ENCODE results near the gene SPIN4.

Gene SPIN4

DNA sequence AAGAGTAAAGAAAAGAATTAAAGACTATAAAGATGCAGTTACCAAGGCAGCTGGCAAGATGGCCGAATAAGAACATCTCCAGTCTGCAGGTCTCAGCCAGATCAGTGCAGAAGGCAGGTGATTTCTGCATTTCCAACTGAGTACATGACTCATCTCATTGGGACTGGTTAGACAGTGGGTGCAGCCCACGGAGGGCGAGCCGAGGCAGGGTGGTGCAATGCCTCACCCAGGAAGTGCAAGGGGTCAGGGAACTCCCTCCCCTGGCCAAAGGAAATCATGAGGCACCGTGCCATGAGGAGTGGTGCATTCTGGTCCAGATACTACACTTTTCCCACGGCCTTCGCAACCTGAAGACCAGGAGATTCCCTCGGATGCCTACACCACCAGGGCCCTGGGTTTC lies 20.5 kb downstream of the SPIN4 start:
- Histone ChIP-seq H3K27me3 (ENCODE audit: control insufficient read depth, low read length) (no peaks in the 10 kb centered on the region), H3K79me2 (ENCODE audit: control insufficient read depth, low read length) (no peaks in the 10 kb centered on the region), H3K9me2 (replicated peaks; ENCODE audit: control insufficient read depth, low read length) (no peaks in the 10 kb centered on the region), H4K20me1 (ENCODE audit: control insufficient read depth, insufficient read depth, low read depth, low read length) (no peaks in the 10 kb centered on the region), H3F3A (ENCODE audit: control insufficient read depth, insufficient read depth) (no peaks in the 10 kb centered on the region), H3K27ac (ENCODE audit: low read depth, low read length) (no peak overlapping the region), H3K4me3 (ENCODE audit: low read length) (no peak overlapping the region), H3K4me1 (ENCODE audit: control insufficient read depth, low read length) (no peaks in the 10 kb centered on the region), H3K9me3 (ENCODE audit: control insufficient read depth, insufficient read depth, low read length) (no peaks in the 10 kb centered on the region), H3K4me2 (ENCODE audit: low read length) (no peak overlapping the region), H3K36me3 (ENCODE audit: control insufficient read depth, low read length) (no peaks in the 10 kb centered on the region)
- TF ChIP-seq EZH2phosphoT487 (IDR thresholded peaks at IDR 0.05; ENCODE audit: borderline replicate concordance, low read length): no peak
- TF ChIP-seq, protein P1, sequence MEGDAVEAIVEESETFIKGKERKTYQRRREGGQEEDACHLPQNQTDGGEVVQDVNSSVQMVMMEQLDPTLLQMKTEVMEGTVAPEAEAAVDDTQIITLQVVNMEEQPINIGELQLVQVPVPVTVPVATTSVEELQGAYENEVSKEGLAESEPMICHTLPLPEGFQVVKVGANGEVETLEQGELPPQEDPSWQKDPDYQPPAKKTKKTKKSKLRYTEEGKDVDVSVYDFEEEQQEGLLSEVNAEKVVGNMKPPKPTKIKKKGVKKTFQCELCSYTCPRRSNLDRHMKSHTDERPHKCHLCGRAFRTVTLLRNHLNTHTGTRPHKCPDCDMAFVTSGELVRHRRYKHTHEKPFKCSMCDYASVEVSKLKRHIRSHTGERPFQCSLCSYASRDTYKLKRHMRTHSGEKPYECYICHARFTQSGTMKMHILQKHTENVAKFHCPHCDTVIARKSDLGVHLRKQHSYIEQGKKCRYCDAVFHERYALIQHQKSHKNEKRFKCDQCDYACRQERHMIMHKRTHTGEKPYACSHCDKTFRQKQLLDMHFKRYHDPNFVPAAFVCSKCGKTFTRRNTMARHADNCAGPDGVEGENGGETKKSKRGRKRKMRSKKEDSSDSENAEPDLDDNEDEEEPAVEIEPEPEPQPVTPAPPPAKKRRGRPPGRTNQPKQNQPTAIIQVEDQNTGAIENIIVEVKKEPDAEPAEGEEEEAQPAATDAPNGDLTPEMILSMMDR (IDR thresholded peaks at IDR 0.05; ENCODE audit: low read depth, low read length, poor library complexity, severe bottlenecking): no peak

DNA sequence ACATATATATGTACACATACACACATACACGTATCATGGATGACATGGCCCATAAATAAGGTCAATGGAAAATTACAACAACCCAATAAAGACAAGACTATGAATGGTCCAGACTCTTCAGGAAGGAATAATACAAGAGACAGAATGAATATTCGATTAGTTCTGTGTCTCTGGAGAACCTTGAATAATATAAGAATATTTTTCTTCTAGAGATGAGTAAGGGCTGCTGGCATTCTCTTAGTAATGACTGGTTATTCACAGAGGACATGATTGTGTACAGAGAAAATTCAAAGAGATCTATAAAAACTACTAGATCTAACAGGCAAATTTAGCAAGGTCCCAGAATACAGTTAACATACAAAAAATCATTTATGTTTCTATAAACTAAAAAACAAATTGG lies 23.3 kb downstream of the SPIN4 start:
- Histone ChIP-seq H3K4me3 (ENCODE audit: low read length) (no peak overlapping the region), H3K9me3 (ENCODE audit: control insufficient read depth, insufficient read depth, low read length) (no peaks in the 10 kb centered on the region), H3F3A (ENCODE audit: control insufficient read depth, insufficient read depth) (no peaks in the 10 kb centered on the region), H3K79me2 (ENCODE audit: control insufficient read depth, low read length) (no peaks in the 10 kb centered on the region), H3K9me2 (replicated peaks; ENCODE audit: control insufficient read depth, low read length) (no peaks in the 10 kb centered on the region), H3K27me3 (ENCODE audit: control insufficient read depth, low read length) (no peaks in the 10 kb centered on the region), H4K20me1 (ENCODE audit: control insufficient read depth, insufficient read depth, low read depth, low read length) (no peaks in the 10 kb centered on the region), H3K4me2 (ENCODE audit: low read length) (no peak overlapping the region), H3K4me1 (ENCODE audit: control insufficient read depth, low read length) (no peaks in the 10 kb centered on the region), H3K27ac (ENCODE audit: low read depth, low read length) (no peak overlapping the region), H3K36me3 (ENCODE audit: control insufficient read depth, low read length) (no peaks in the 10 kb centered on the region)
- TF ChIP-seq, protein P1 (IDR thresholded peaks at IDR 0.05; ENCODE audit: low read depth, low read length, poor library complexity, severe bottlenecking): no peak
- TF ChIP-seq EZH2phosphoT487 (IDR thresholded peaks at IDR 0.05; ENCODE audit: borderline replicate concordance, low read length): no peak

DNA sequence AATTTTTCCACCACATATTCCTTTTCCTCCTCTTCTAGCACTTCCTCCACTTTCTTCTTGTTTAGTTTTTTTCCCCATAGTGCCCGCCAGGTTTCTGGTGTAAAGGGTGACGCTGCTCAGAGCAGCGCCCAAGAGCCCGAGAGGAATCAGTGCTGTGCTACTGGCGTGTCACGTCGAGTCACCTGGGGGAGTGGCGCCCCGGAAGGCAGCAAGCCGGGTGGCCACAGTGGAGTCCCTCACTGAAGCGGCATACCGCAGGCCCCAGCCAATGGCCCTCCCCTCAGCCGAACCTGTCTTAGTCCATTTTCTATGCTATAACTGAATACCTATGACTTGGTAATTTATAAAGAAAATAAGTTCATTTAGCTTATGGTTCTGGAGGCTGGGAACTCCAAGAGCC lies 51.5 kb downstream of the SPIN4 start:
- H3K36me3 ChIP-seq (ENCODE audit: control insufficient read depth, low read length): no peaks in the 10 kb centered on the region
- H3K4me3 ChIP-seq (ENCODE audit: low read length): no peak overlapping the region
- H4K20me1 ChIP-seq (ENCODE audit: control insufficient read depth, insufficient read depth, low read depth, low read length): no peaks in the 10 kb centered on the region
- H3K4me1 ChIP-seq (ENCODE audit: control insufficient read depth, low read length): no peaks in the 10 kb centered on the region
- H3F3A ChIP-seq (ENCODE audit: control insufficient read depth, insufficient read depth): no peaks in the 10 kb centered on the region
- no peak overlapping the region for H3K27ac ChIP-seq (ENCODE audit: low read depth, low read length)
- no peaks in the 10 kb centered on the region for H3K27me3 ChIP-seq (ENCODE audit: control insufficient read depth, low read length)
- no peaks in the 10 kb centered on the region for H3K9me3 ChIP-seq (ENCODE audit: control insufficient read depth, insufficient read depth, low read length)
- no peak overlapping the region for H3K4me2 ChIP-seq (ENCODE audit: low read length)
- no peak for TF ChIP-seq EZH2phosphoT487 (IDR thresholded peaks at IDR 0.05; ENCODE audit: borderline replicate concordance, low read length)
- TF ChIP-seq, protein P1 (IDR thresholded peaks at IDR 0.05; ENCODE audit: low read depth, low read length, poor library complexity, severe bottlenecking): no peak
- no peaks in the 10 kb centered on the region for H3K9me2 ChIP-seq (replicated peaks; ENCODE audit: control insufficient read depth, low read length)
- no peaks in the 10 kb centered on the region for H3K79me2 ChIP-seq (ENCODE audit: control insufficient read depth, low read length)
